ENCODE results near the gene CNTNAP2. TPM values are rescaled to one million over a fixed set of nuclear protein-coding genes. Genes with fewer than 3 reads are reported as not detected.
"Not testable (repeated sequence)": the region's sequence is repeated elsewhere in the genome, so short reads cannot be mapped to it uniquely, and the experiment has no call there.

CNTNAP2 gene
- total and polyA plus RNA-seq, 2 donors = 5.1 to 10.3 TPM

GRCh38 chr7:147801762-147802161 is 1685.2 kb downstream of the CNTNAP2 start:
- H3K9me3 ChIP-seq (ENCODE audit: control insufficient read depth in 2 of 2, insufficient read depth in 1 of 2, low read length in 1 of 2); H3K36me3 ChIP-seq (ENCODE audit: control insufficient read depth in 2 of 2, insufficient read depth in 2 of 2, low read length in 1 of 2); DNase-seq (ENCODE audit: low read depth in 6 of 9, low spot score in 9 of 9); H3K27me3 ChIP-seq (ENCODE audit: control insufficient read depth in 2 of 2, insufficient read depth in 1 of 2, low read length in 1 of 2); H3K27ac ChIP-seq (ENCODE audit: low read depth in 1 of 2, low read length in 1 of 2); H3K4me3 ChIP-seq (ENCODE audit: low read length in 2 of 2); H3K4me1 ChIP-seq (ENCODE audit: control insufficient read depth in 2 of 2, insufficient read depth in 2 of 2, low read length in 2 of 2): not testable (repeated sequence)
- 97% methylated on average over 22 of the region's 30 CpGs for WGBS

GRCh38 chr7:147803151-147803550 is 1686.5 kb downstream of the CNTNAP2 start:
- H3K4me3 ChIP-seq (ENCODE audit: low read length in 2 of 2) = no peak overlapping the region
- H3K27me3 ChIP-seq (ENCODE audit: control insufficient read depth in 2 of 2, insufficient read depth in 1 of 2, low read length in 1 of 2) = no peaks in the 10 kb centered on the region
- no peaks in the 10 kb centered on the region for H3K36me3 ChIP-seq (ENCODE audit: control insufficient read depth in 2 of 2, insufficient read depth in 2 of 2, low read length in 1 of 2)
- WGBS = 94% methylated on average over 3 of the region's 3 CpGs
- H3K9me3 ChIP-seq (ENCODE audit: control insufficient read depth in 2 of 2, insufficient read depth in 1 of 2, low read length in 1 of 2) = no peaks in the 10 kb centered on the region
- H3K4me1 ChIP-seq (ENCODE audit: control insufficient read depth in 2 of 2, insufficient read depth in 2 of 2, low read length in 2 of 2) = no peaks in the 10 kb centered on the region
- DNase-seq (ENCODE audit: low read depth in 6 of 9, low spot score in 9 of 9) = no peak
- no peak overlapping the region for H3K27ac ChIP-seq (ENCODE audit: low read depth in 1 of 2, low read length in 1 of 2)

- no peaks in the 10 kb centered on the region for H3K27me3 ChIP-seq (ENCODE audit: control insufficient read depth in 2 of 2, insufficient read depth in 1 of 2, low read length in 1 of 2)
- H3K4me1 ChIP-seq (ENCODE audit: control insufficient read depth in 2 of 2, insufficient read depth in 2 of 2, low read length in 2 of 2) = no peaks in the 10 kb centered on the region
- H3K9me3 ChIP-seq (ENCODE audit: control insufficient read depth in 2 of 2, insufficient read depth in 1 of 2, low read length in 1 of 2) = no peaks in the 10 kb centered on the region
- no peak overlapping the region for H3K27ac ChIP-seq (ENCODE audit: low read depth in 1 of 2, low read length in 1 of 2)
- H3K36me3 ChIP-seq (ENCODE audit: control insufficient read depth in 2 of 2, insufficient read depth in 2 of 2, low read length in 1 of 2) = no peaks in the 10 kb centered on the region
- 44% methylated on average over 4 of the region's 4 CpGs for WGBS
- H3K4me3 ChIP-seq (ENCODE audit: low read length in 2 of 2) = no peak overlapping the region
- DNase-seq (ENCODE audit: low read depth in 6 of 9, low spot score in 9 of 9) = no peak
Measured at GRCh38 chr7:147803606-147804005, 1687.0 kb downstream of the CNTNAP2 start.

GRCh38 chr7:147804032-147804431 is 1687.4 kb downstream of the CNTNAP2 start:
- no peaks in the 10 kb centered on the region for H3K4me1 ChIP-seq (ENCODE audit: control insufficient read depth in 2 of 2, insufficient read depth in 2 of 2, low read length in 2 of 2)
- no peaks in the 10 kb centered on the region for H3K36me3 ChIP-seq (ENCODE audit: control insufficient read depth in 2 of 2, insufficient read depth in 2 of 2, low read length in 1 of 2)
- H3K9me3 ChIP-seq (ENCODE audit: control insufficient read depth in 2 of 2, insufficient read depth in 1 of 2, low read length in 1 of 2) = no peaks in the 10 kb centered on the region
- no peak for DNase-seq (ENCODE audit: low read depth in 6 of 9, low spot score in 9 of 9)
- no peak overlapping the region for H3K4me3 ChIP-seq (ENCODE audit: low read length in 2 of 2)
- H3K27ac ChIP-seq (ENCODE audit: low read depth in 1 of 2, low read length in 1 of 2) = no peak overlapping the region
- no peaks in the 10 kb centered on the region for H3K27me3 ChIP-seq (ENCODE audit: control insufficient read depth in 2 of 2, insufficient read depth in 1 of 2, low read length in 1 of 2)

- Histone ChIP-seq H3K4me3 (ENCODE audit: low read length in 2 of 2) (no peak overlapping the region), H3K36me3 (ENCODE audit: control insufficient read depth in 2 of 2, insufficient read depth in 2 of 2, low read length in 1 of 2) (no peaks in the 10 kb centered on the region), H3K9me3 (ENCODE audit: control insufficient read depth in 2 of 2, insufficient read depth in 1 of 2, low read length in 1 of 2) (no peaks in the 10 kb centered on the region), H3K4me1 (ENCODE audit: control insufficient read depth in 2 of 2, insufficient read depth in 2 of 2, low read length in 2 of 2) (no peaks in the 10 kb centered on the region), H3K27me3 (ENCODE audit: control insufficient read depth in 2 of 2, insufficient read depth in 1 of 2, low read length in 1 of 2) (no peaks in the 10 kb centered on the region), H3K27ac (ENCODE audit: low read depth in 1 of 2, low read length in 1 of 2) (no peak overlapping the region)
- DNase-seq (ENCODE audit: low read depth in 6 of 9, low spot score in 9 of 9) = no peak
Measured at GRCh38 chr7:147805996-147806576, 1689.5 kb downstream of the CNTNAP2 start.

- no peak overlapping the region for H3K27ac ChIP-seq (ENCODE audit: low read depth in 1 of 2, low read length in 1 of 2)
- no peaks in the 10 kb centered on the region for H3K36me3 ChIP-seq (ENCODE audit: control insufficient read depth in 2 of 2, insufficient read depth in 2 of 2, low read length in 1 of 2)
- 87% methylated on average over 3 of the region's 3 CpGs for WGBS
- H3K27me3 ChIP-seq (ENCODE audit: control insufficient read depth in 2 of 2, insufficient read depth in 1 of 2, low read length in 1 of 2) = no peaks in the 10 kb centered on the region
- H3K4me3 ChIP-seq (ENCODE audit: low read length in 2 of 2) = no peak overlapping the region
- no peaks in the 10 kb centered on the region for H3K9me3 ChIP-seq (ENCODE audit: control insufficient read depth in 2 of 2, insufficient read depth in 1 of 2, low read length in 1 of 2)
- DNase-seq (ENCODE audit: low read depth in 6 of 9, low spot score in 9 of 9) = no peak
- H3K4me1 ChIP-seq (ENCODE audit: control insufficient read depth in 2 of 2, insufficient read depth in 2 of 2, low read length in 2 of 2) = no peaks in the 10 kb centered on the region
Measured at GRCh38 chr7:147809786-147810185, 1693.2 kb downstream of the CNTNAP2 start.

GRCh38 chr7:147810269-147810668 is 1693.7 kb downstream of the CNTNAP2 start:
- Histone ChIP-seq H3K4me1 (ENCODE audit: control insufficient read depth in 2 of 2, insufficient read depth in 2 of 2, low read length in 2 of 2) (no peaks in the 10 kb centered on the region), H3K27ac (ENCODE audit: low read depth in 1 of 2, low read length in 1 of 2) (no peak overlapping the region), H3K4me3 (ENCODE audit: low read length in 2 of 2) (no peak overlapping the region), H3K36me3 (ENCODE audit: control insufficient read depth in 2 of 2, insufficient read depth in 2 of 2, low read length in 1 of 2) (no peaks in the 10 kb centered on the region), H3K9me3 (ENCODE audit: control insufficient read depth in 2 of 2, insufficient read depth in 1 of 2, low read length in 1 of 2) (no peaks in the 10 kb centered on the region), H3K27me3 (ENCODE audit: control insufficient read depth in 2 of 2, insufficient read depth in 1 of 2, low read length in 1 of 2) (no peaks in the 10 kb centered on the region)
- no peak for DNase-seq (ENCODE audit: low read depth in 6 of 9, low spot score in 9 of 9)

- H3K9me3 ChIP-seq (ENCODE audit: control insufficient read depth in 2 of 2, insufficient read depth in 1 of 2, low read length in 1 of 2) = no peaks in the 10 kb centered on the region
- 94% methylated on average over 5 of the region's 5 CpGs for WGBS
- H3K36me3 ChIP-seq (ENCODE audit: control insufficient read depth in 2 of 2, insufficient read depth in 2 of 2, low read length in 1 of 2) = no peaks in the 10 kb centered on the region
- DNase-seq (ENCODE audit: low read depth in 6 of 9, low spot score in 9 of 9) = no peak
- H3K27ac ChIP-seq (ENCODE audit: low read depth in 1 of 2, low read length in 1 of 2) = no peak overlapping the region
- H3K4me3 ChIP-seq (ENCODE audit: low read length in 2 of 2) = no peak overlapping the region
- no peaks in the 10 kb centered on the region for H3K27me3 ChIP-seq (ENCODE audit: control insufficient read depth in 2 of 2, insufficient read depth in 1 of 2, low read length in 1 of 2)
- H3K4me1 ChIP-seq (ENCODE audit: control insufficient read depth in 2 of 2, insufficient read depth in 2 of 2, low read length in 2 of 2) = no peaks in the 10 kb centered on the region
Measured at GRCh38 chr7:147811923-147812322, 1695.3 kb downstream of the CNTNAP2 start.

- no peaks in the 10 kb centered on the region for H3K36me3 ChIP-seq (ENCODE audit: control insufficient read depth in 2 of 2, insufficient read depth in 2 of 2, low read length in 1 of 2)
- no peak for DNase-seq (ENCODE audit: low read depth in 6 of 9, low spot score in 9 of 9)
Measured at GRCh38 chr7:147813316-147813715, 1696.7 kb downstream of the CNTNAP2 start.

GRCh38 chr7:147818317-147818716 is 1701.7 kb downstream of the CNTNAP2 start:
- WGBS = 89% methylated on average over 4 of the region's 4 CpGs
- no peak for DNase-seq (ENCODE audit: low read depth in 6 of 9, low spot score in 9 of 9)

More at GRCh38 chr7:147813316-147813715, 1696.7 kb downstream of the CNTNAP2 start:
- H3K9me3 ChIP-seq (ENCODE audit: control insufficient read depth in 2 of 2, insufficient read depth in 1 of 2, low read length in 1 of 2) = no peaks in the 10 kb centered on the region
- no peak overlapping the region for H3K4me3 ChIP-seq (ENCODE audit: low read length in 2 of 2)
- H3K27me3 ChIP-seq (ENCODE audit: control insufficient read depth in 2 of 2, insufficient read depth in 1 of 2, low read length in 1 of 2) = no peaks in the 10 kb centered on the region
- no peaks in the 10 kb centered on the region for H3K4me1 ChIP-seq (ENCODE audit: control insufficient read depth in 2 of 2, insufficient read depth in 2 of 2, low read length in 2 of 2)
- H3K27ac ChIP-seq (ENCODE audit: low read depth in 1 of 2, low read length in 1 of 2) = no peak overlapping the region

More at GRCh38 chr7:147818317-147818716, 1701.7 kb downstream of the CNTNAP2 start:
- H3K4me1 ChIP-seq (ENCODE audit: control insufficient read depth in 2 of 2, insufficient read depth in 2 of 2, low read length in 2 of 2) = no peaks in the 10 kb centered on the region
- no peaks in the 10 kb centered on the region for H3K36me3 ChIP-seq (ENCODE audit: control insufficient read depth in 2 of 2, insufficient read depth in 2 of 2, low read length in 1 of 2)
- H3K4me3 ChIP-seq (ENCODE audit: low read length in 2 of 2) = no peak overlapping the region
- no peak overlapping the region for H3K27ac ChIP-seq (ENCODE audit: low read depth in 1 of 2, low read length in 1 of 2)
- H3K9me3 ChIP-seq (ENCODE audit: control insufficient read depth in 2 of 2, insufficient read depth in 1 of 2, low read length in 1 of 2) = no peaks in the 10 kb centered on the region
- no peaks in the 10 kb centered on the region for H3K27me3 ChIP-seq (ENCODE audit: control insufficient read depth in 2 of 2, insufficient read depth in 1 of 2, low read length in 1 of 2)
